ENCODE measurements around the gene LIN9. TPM values are rescaled to one million over a fixed set of nuclear protein-coding genes. Genes with fewer than 3 reads are reported as not detected.
A peak's percentile ranks its signal among the peaks of the same experiment; 100 is the strongest.

Gene LIN9
- total RNA-seq, 2 experiments from 2014 or later, result 10.8 to 14.3 TPM

GRCh38 chr1:226186124-226187018, 122.6 kb downstream of the LIN9 start, which contains the start of gene ACBD3:
Gene ACBD3, minus strand, starts transcription at chr1:226186741. Its CDS starts 66 bp downstream, at chr1:226186675.
- H3K36me3 Mint-ChIP-seq, result peaks cover 16% of the 10 kb centered on the region
- peak within 1 kb of the TSS; percentile 93 for H3K27ac Mint-ChIP-seq
- peak within 1 kb of the TSS; percentile 97 for H3K4me3 Mint-ChIP-seq
- peaks cover 32% of the 10 kb centered on the region for H3K4me1 Mint-ChIP-seq
- CTCF ChIA-PET, result interaction anchor here (0.7 to 5.5 kb wide), 6 partner anchors 11 to 147 kb away, joined by 3 to 31 read pairs (median 6); no protein-coding TSS in a partner anchor
- peak; percentile 93 for DNase-seq
- peak; percentile 97 for ATAC-seq
- H3K27me3 Mint-ChIP-seq, result no peaks in the 10 kb centered on the region
- no peaks in the 10 kb centered on the region for H3K9me3 Mint-ChIP-seq (ENCODE audit: low read depth)

- peaks cover 20% of the 10 kb centered on the region for H3K36me3 Mint-ChIP-seq
- peaks cover 34% of the 10 kb centered on the region for H3K4me1 Mint-ChIP-seq
- H3K27me3 Mint-ChIP-seq, result no peaks in the 10 kb centered on the region
- no peak for ATAC-seq
- H3K27ac Mint-ChIP-seq, result peak overlapping the region; percentile 93
- H3K9me3 Mint-ChIP-seq (ENCODE audit: low read depth), result no peaks in the 10 kb centered on the region
- CTCF ChIA-PET, result interaction anchor here (0.8 to 5.5 kb wide), 9 partner anchors 9 to 223 kb away, joined by 3 to 31 read pairs (median 4); partner anchors contain the start of gene PARP1
- peak overlapping the region; percentile 97 for H3K4me3 Mint-ChIP-seq
- no peak for DNase-seq
These were observed 123.6 kb downstream of the LIN9 start for GRCh38 chr1:226185141-226186036.

DNA sequence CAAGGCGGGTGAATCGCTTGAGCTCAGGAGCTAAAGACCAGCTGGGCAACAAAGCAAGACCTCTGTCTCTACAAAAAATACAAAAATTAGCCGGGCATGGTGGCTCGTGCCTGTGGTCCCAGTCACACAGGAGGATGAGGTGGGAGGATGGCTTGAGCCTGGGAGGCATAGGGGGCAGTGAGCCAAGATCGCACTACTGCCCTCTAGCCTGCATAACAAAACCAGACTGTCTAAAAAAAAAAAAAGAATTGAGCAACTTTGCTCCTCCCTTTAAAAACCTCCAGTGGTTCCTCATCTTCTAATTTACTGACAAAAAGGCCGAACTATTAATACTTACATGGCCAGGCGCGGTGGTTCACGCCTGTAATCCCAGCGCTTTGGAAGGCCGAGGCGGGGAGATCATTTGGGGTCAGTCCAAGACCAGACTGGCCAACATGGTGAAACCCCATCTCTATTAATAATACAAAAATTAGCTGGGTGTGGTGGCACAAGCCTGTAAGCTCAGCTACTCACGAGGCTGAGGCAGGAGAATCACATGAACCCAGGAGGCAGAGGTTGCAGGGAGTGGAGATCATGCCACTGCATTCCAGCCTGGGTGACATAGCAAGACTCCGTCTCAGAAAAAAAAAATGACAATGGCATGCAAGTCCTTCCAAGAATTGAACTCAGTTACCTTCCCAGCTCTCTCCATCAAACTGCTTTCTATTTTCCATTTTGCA, 126.8 kb downstream of the LIN9 start:
- Mint-ChIP-seq H3K27ac (no peak overlapping the region), H3K4me3 (no peak overlapping the region), H3K27me3 (no peaks in the 10 kb centered on the region), H3K9me3 (ENCODE audit: low read depth) (no peaks in the 10 kb centered on the region), H3K36me3 (peaks cover 30% of the 10 kb centered on the region), H3K4me1 (peaks cover 38% of the 10 kb centered on the region)
- CTCF ChIA-PET, result interaction anchor here (1.0 to 5.5 kb wide), 6 partner anchors 11 to 151 kb away, joined by 3 to 31 read pairs (median 6); no protein-coding TSS in a partner anchor
- DNase-seq (no peak), ATAC-seq (no peak)

Other genes starting within 250 kb of the LIN9 start
- 100 to 1,000 TPM; 384 to 451 TPM for gene H3-3A, start 246.4 kb downstream of the LIN9 start, total RNA-seq
- 10 to 100 TPM; 19.4 to 20.0 TPM for gene ACBD3, start 122.4 kb downstream of the LIN9 start, total RNA-seq
- gene MIXL1, start 85.5 kb downstream of the LIN9 start, total RNA-seq, result not detected
- 100 to 1,000 TPM; 185 to 207 TPM for gene PARP1, start 98.9 kb upstream of the LIN9 start, total RNA-seq
- not detected for gene STUM, start 239.6 kb upstream of the LIN9 start, total RNA-seq